ENCODE results near the gene KLRC2.

DNA sequence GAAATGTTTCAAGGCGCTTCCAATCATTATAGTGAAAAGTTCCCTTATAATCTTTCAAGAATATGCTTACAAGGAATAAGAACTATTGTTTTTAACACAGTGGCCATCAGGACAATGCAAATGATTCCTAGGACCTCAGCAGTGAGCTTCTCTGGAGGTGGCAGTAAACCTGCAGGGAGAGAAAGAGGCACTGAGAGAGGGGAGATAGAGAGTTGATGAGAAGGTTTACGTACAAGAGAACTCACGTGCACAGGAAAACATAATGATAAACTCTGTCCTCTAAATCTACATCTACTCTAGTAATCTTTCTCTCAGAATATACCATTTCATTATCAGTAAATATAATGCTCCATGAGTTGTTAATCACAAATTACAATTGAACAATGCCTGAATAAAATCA is 27.0 kb downstream of the KLRC2 start:
- TF ChIP-seq, protein P1, sequence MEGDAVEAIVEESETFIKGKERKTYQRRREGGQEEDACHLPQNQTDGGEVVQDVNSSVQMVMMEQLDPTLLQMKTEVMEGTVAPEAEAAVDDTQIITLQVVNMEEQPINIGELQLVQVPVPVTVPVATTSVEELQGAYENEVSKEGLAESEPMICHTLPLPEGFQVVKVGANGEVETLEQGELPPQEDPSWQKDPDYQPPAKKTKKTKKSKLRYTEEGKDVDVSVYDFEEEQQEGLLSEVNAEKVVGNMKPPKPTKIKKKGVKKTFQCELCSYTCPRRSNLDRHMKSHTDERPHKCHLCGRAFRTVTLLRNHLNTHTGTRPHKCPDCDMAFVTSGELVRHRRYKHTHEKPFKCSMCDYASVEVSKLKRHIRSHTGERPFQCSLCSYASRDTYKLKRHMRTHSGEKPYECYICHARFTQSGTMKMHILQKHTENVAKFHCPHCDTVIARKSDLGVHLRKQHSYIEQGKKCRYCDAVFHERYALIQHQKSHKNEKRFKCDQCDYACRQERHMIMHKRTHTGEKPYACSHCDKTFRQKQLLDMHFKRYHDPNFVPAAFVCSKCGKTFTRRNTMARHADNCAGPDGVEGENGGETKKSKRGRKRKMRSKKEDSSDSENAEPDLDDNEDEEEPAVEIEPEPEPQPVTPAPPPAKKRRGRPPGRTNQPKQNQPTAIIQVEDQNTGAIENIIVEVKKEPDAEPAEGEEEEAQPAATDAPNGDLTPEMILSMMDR (IDR thresholded peaks at IDR 0.05; ENCODE audit: insufficient read depth, low read length), result no peak
- TF ChIP-seq GABPA (IDR thresholded peaks at IDR 0.05; ENCODE audit: low read depth) (no peak), POLR2AphosphoS5 (IDR thresholded peaks at IDR 0.05; ENCODE audit: low read depth) (no peak), SPI1 (IDR thresholded peaks at IDR 0.05; ENCODE audit: borderline replicate concordance, low read depth) (no peak)

All from HL-60 (cell line).